Tibial nerve (tissue), 4 donors: ENCODE data around the gene CLCA4. TPM values are rescaled to one million over a fixed set of nuclear protein-coding genes. Genes with fewer than 3 reads are reported as not detected.

Experiments used
- DNase-seq, 2 donors: peaks; one replicate each; pipeline ENCODE4 v3.0.0-alpha.2; 2019; ENCODE audit warnings: low spot score in 2 of 2
- H3K27ac ChIP-seq, 4 donors: fragments of 200-600 bp; sonication (generic) in 3 of 4; one replicate each; pipeline ENCODE4 v1.5.1; 2017 to 2019; ENCODE audit warnings: mild to moderate bottlenecking in 1 of 4
- H3K27me3 ChIP-seq, 2 donors: fragments of 200-600 bp; sonication (generic) in 1 of 2; one replicate each; pipeline versions ENCODE4 v1.5.1 to v1.6.0; 2017 to 2019
- H3K36me3 ChIP-seq, 3 donors: fragments of 200-600 bp; sonication (generic); one replicate each; pipeline ENCODE4 v1.5.1; 2018 to 2019
- H3K4me1 ChIP-seq, 4 donors: fragments of 200-600 bp; sonication (generic) in 3 of 4; one replicate each; pipeline ENCODE4 v1.5.1; 2017 to 2019
- H3K4me3 ChIP-seq, 4 donors: fragments of 200-600 bp; sonication (generic) in 3 of 4; one replicate each; pipeline ENCODE4 v1.5.1; 2017 to 2019; ENCODE audit warnings: mild to moderate bottlenecking in 1 of 4, moderate library complexity in 1 of 4
- H3K9me3 ChIP-seq, 4 donors: fragments of 200-600 bp; sonication (generic) in 3 of 4; one replicate each; pipeline ENCODE4 v1.5.1; 2017 to 2019
- EP300 ChIP-seq, 2 donors: sonication (generic); formaldehyde crosslinking; IDR thresholded peaks; one replicate each; pipeline ENCODE4 v1.6.1; 2017; ENCODE audit warnings: antibody characterized with exemption in 2 of 2, mild to moderate bottlenecking in 1 of 2
- POLR2A ChIP-seq, 2 donors: fragments of 450-650 bp; IDR thresholded peaks; one replicate each; pipeline ENCODE4 v1.6.1; 2017; ENCODE audit warnings: antibody characterized with exemption in 2 of 2, mild to moderate bottlenecking in 2 of 2, moderate library complexity in 2 of 2
- WGBS, 2 donors: methylation state at CpG; one replicate each; pipeline ENCODE4 v1.1.5; 2018; 5-methylcytosine and 5-hydroxymethylcytosine counted together
- total RNA-seq, 4 donors: library from RNA; depleted of rRNA; stranded (reverse); fragments of >200 nt; gene quantifications; one replicate each; pipeline ENCODE4 v1.1.0, GENCODE V29; 2016
- TF ChIP-seq, protein P1 (sequence below), 5 experiments: fragments of 200-600 bp in 3 of 5; fragments of 450-650 bp in 2 of 5; sonication (generic) in 3 of 5; IDR thresholded peaks; one replicate each; pipeline ENCODE4 v1.5.1; 2016 to 2019; ENCODE audit warnings: antibody characterized with exemption in 5 of 5, mild to moderate bottlenecking in 3 of 5, moderate library complexity in 2 of 5

CLCA4 gene
- total RNA-seq, 4 donors from 2014 or later, result not detected

DNA sequence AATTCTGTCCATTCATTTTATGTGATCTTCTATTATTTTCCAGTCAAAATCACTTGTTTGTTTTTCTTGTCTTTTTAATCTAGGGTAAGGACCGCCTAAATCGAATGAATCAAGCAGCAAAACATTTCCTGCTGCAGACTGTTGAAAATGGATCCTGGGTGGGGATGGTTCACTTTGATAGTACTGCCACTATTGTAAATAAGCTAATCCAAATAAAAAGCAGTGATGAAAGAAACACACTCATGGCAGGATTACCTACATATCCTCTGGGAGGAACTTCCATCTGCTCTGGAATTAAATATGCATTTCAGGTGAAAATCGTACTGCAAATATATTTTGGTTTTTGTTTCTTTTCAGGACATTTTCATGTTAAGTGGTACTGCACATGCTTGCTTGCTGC, 20.5 kb downstream of the CLCA4 start:
- no peak for TF ChIP-seq POLR2A (IDR thresholded peaks at IDR 0.05)
- TF ChIP-seq EP300 (IDR thresholded peaks at IDR 0.05), result no peak
- TF ChIP-seq, protein P1, sequence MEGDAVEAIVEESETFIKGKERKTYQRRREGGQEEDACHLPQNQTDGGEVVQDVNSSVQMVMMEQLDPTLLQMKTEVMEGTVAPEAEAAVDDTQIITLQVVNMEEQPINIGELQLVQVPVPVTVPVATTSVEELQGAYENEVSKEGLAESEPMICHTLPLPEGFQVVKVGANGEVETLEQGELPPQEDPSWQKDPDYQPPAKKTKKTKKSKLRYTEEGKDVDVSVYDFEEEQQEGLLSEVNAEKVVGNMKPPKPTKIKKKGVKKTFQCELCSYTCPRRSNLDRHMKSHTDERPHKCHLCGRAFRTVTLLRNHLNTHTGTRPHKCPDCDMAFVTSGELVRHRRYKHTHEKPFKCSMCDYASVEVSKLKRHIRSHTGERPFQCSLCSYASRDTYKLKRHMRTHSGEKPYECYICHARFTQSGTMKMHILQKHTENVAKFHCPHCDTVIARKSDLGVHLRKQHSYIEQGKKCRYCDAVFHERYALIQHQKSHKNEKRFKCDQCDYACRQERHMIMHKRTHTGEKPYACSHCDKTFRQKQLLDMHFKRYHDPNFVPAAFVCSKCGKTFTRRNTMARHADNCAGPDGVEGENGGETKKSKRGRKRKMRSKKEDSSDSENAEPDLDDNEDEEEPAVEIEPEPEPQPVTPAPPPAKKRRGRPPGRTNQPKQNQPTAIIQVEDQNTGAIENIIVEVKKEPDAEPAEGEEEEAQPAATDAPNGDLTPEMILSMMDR (IDR thresholded peaks at IDR 0.05), result no peak
- no peaks in the 10 kb centered on the region for H3K36me3 ChIP-seq
- DNase-seq, result no peak
- H3K9me3 ChIP-seq, result no peaks in the 10 kb centered on the region
- 88 to 89% methylated on average over 3 of the region's 3 CpGs for WGBS, 2 donors
- H3K4me1 ChIP-seq, result no peaks in the 10 kb centered on the region
- H3K4me3 ChIP-seq, result no peak overlapping the region
- no peaks in the 10 kb centered on the region for H3K27me3 ChIP-seq
- no peak overlapping the region for H3K27ac ChIP-seq

DNA sequence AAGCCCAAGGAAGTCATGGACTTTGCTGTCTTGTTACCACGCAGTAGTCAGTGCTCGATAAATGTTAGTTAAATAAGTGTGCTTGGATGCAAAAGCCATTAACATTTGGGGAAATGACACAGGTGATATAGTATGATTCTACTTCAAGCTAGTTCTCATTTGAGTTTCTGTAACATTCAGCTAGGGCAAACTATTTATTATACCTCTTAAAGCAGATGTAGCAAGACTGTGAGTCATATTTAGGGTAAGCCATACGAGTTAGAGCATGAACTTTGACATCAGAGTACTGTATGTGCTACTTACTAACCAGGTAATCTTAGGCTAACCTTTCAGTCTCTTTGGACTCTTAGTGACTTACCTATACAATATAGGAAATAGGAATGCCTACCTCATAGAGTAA, 21.0 kb downstream of the CLCA4 start:
- no peak overlapping the region for H3K27ac ChIP-seq
- WGBS, 2 donors, result 81 to 84% methylated on average over 3 of the region's 3 CpGs
- H3K27me3 ChIP-seq, result no peaks in the 10 kb centered on the region
- no peaks in the 10 kb centered on the region for H3K9me3 ChIP-seq
- no peaks in the 10 kb centered on the region for H3K4me1 ChIP-seq
- H3K4me3 ChIP-seq, result no peak overlapping the region
- no peak for DNase-seq
- no peaks in the 10 kb centered on the region for H3K36me3 ChIP-seq
- TF ChIP-seq, protein P1 (IDR thresholded peaks at IDR 0.05), result no peak
- no peak for TF ChIP-seq POLR2A (IDR thresholded peaks at IDR 0.05)
- no peak for TF ChIP-seq EP300 (IDR thresholded peaks at IDR 0.05)

DNA sequence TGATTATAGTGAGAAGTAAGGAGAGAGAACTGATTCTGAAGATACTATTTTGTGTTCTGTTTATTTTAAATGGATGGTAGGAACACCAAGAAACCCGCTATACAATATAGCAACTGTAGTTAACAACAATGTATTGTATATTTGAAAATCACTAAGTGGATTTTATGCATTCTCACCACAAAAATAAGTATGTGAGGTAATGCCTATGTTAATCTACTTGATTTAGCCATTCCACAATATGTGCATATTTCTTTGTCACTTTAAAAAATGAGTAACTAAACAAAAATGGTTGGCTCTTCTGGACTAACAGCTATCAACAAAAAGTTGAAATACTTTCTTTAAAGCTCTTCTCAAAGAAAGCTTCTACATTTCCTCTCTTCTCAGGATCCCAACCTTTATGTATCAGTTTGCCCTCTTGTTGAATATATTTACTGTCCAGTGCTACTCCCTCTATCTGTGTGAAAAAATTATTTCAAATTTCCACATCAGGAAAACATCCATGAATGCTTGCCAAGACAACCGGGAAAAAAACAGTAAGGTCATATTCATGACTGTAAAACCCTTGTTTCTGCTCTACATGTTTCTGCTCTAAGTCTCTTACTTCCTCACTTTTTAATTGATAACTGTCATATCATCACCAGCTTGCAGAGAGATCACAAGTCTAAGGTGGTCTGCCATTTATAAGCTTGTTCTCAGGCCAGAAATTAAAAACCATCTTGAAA, 27.0 kb downstream of the CLCA4 start:
- H3K27ac ChIP-seq, result no peak overlapping the region
- no peaks in the 10 kb centered on the region for H3K9me3 ChIP-seq
- H3K4me3 ChIP-seq, result no peak overlapping the region
- no peaks in the 10 kb centered on the region for H3K4me1 ChIP-seq
- TF ChIP-seq EP300 (IDR thresholded peaks at IDR 0.05), result no peak
- no peaks in the 10 kb centered on the region for H3K27me3 ChIP-seq
- DNase-seq, result no peak
- 48 to 51% methylated on average over 2 of the region's 2 CpGs for WGBS, 2 donors
- H3K36me3 ChIP-seq, result no peaks in the 10 kb centered on the region

DNA sequence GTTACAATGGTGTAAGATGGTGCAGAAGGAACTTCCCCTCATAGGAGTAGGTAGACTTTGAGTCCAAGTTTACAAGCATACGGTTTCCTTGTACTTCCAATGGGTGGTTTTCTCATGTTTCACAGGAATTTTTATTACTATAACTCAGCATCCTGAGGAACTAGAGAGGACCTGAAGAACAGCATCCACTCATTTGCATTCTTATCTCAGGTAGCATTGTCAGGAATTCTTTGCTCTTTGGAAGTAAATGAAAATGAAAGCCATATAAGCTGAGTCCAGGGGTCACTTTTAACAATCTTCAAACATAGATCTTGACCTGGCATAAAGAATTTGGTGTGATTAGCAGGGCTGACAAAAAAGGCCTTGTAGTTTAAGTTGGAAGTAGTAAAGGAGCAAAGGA, 34.4 kb downstream of the CLCA4 start:
- no peak for DNase-seq
- Histone ChIP-seq H3K4me1 (no peaks in the 10 kb centered on the region), H3K36me3 (no peaks in the 10 kb centered on the region), H3K4me3 (no peak overlapping the region), H3K27me3 (no peaks in the 10 kb centered on the region), H3K9me3 (no peaks in the 10 kb centered on the region), H3K27ac (no peak overlapping the region)
- TF ChIP-seq, protein P1 (IDR thresholded peaks at IDR 0.05), result no peak
- TF ChIP-seq EP300 (IDR thresholded peaks at IDR 0.05) (no peak), POLR2A (IDR thresholded peaks at IDR 0.05) (no peak)
- WGBS, 2 donors, result 64 to 67% methylated on average over 1 of the region's 1 CpG

DNA sequence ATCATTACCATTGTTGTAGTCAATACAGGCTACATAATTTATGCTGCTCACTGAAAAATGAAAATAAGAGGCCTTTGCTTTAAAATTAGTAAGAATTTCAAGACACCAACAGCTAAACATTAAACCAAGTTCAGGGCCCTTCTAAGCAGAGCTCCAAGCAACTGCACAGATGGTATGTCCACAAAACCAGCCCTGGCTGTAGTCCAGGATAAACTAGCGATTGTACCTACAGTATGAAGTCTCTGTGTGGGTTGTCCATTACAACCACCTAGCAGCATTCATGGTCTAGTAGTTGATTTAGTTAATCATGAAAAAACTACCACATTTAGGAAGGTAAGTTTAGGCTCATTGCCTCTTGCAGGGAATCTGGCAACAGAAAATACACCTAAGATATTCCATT, 35.3 kb downstream of the CLCA4 start:
- Histone ChIP-seq H3K4me1 (no peaks in the 10 kb centered on the region), H3K4me3 (no peak overlapping the region), H3K36me3 (no peaks in the 10 kb centered on the region), H3K27me3 (no peaks in the 10 kb centered on the region), H3K27ac (no peak overlapping the region), H3K9me3 (no peaks in the 10 kb centered on the region)
- TF ChIP-seq, protein P1 (IDR thresholded peaks at IDR 0.05), result no peak
- TF ChIP-seq EP300 (IDR thresholded peaks at IDR 0.05), result no peak
- no peak for TF ChIP-seq POLR2A (IDR thresholded peaks at IDR 0.05)
- 86 to 94% methylated on average over 1 of the region's 1 CpG for WGBS, 2 donors
- no peak for DNase-seq
